ENCODE data around the gene PACRG.

Gene PACRG

DNA sequence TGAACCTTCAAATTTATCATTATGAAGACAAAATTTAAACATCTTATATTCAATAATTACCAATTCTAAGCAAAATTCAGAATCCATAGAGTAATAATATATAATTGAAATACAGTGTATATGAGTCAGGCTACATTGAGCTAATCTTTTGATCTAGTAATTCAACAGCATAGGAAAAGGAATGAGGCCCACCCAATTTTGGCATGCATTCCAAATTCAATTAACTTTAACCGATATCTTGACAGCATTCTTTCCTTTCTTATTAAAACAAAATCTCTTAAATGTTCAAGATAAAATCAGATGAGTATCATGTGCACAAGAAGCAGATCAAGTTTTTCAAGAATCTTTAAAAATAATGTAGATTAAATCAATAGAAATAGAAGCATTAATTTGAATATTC, 553.9 kb downstream of the PACRG start:
- no peak for ATAC-seq
- TF ChIP-seq ZFP3 (CRISPR knock-in tag; IDR thresholded peaks at IDR 0.05) (no peak), ISL1 (CRISPR knock-in tag; IDR thresholded peaks at IDR 0.05) (peak; percentile 67), TOX (CRISPR knock-in tag; IDR thresholded peaks at IDR 0.05; ENCODE audit: borderline replicate concordance) (no peak), BACH2 (CRISPR knock-in tag; IDR thresholded peaks at IDR 0.05; ENCODE audit: borderline replicate concordance) (no peak)

DNA sequence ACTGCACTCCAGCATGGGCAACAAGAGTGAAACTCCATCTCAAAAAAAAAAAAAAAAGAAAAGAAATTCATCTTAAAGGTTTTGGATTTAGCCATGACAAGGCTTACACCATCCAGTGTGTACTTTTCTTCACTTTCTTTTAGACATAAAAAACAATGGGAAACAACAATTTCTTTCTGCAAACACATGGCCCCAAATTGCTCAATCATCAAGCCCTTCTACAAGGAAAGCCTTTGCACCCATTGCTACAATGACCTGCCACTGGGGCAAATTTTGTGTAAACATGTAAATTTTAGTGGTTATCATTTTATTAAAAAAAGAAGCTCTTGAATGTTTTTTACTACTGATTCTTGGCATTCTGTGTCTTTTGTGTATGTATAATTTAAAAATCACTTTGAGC, 554.9 kb downstream of the PACRG start:
- ATAC-seq: no peak
- no peak for TF ChIP-seq TCF4 (CRISPR knock-in tag; IDR thresholded peaks at IDR 0.05; ENCODE audit: borderline replicate concordance)
- TF ChIP-seq ARNTL (CRISPR knock-in tag; IDR thresholded peaks at IDR 0.05; ENCODE audit: borderline replicate concordance, low read depth): no peak
- TF ChIP-seq ZNF70 (CRISPR knock-in tag; IDR thresholded peaks at IDR 0.05): no peak
- TF ChIP-seq, protein P1, sequence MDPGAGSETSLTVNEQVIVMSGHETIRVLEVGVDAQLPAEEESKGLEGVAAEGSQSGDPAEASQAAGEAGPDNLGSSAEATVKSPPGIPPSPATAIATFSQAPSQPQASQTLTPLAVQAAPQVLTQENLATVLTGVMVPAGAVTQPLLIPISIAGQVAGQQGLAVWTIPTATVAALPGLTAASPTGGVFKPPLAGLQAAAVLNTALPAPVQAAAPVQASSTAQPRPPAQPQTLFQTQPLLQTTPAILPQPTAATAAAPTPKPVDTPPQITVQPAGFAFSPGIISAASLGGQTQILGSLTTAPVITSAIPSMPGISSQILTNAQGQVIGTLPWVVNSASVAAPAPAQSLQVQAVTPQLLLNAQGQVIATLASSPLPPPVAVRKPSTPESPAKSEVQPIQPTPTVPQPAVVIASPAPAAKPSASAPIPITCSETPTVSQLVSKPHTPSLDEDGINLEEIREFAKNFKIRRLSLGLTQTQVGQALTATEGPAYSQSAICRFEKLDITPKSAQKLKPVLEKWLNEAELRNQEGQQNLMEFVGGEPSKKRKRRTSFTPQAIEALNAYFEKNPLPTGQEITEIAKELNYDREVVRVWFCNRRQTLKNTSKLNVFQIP (CRISPR knock-in tag; IDR thresholded peaks at IDR 0.05; ENCODE audit: borderline replicate concordance, low read depth): no peak
- no peak for TF ChIP-seq SNAI2 (CRISPR knock-in tag; IDR thresholded peaks at IDR 0.05)
- no peak for TF ChIP-seq ZC3H10 (CRISPR knock-in tag; IDR thresholded peaks at IDR 0.05)
- no peak for TF ChIP-seq ISL1 (CRISPR knock-in tag; IDR thresholded peaks at IDR 0.05)
- no peak for TF ChIP-seq PPARA (CRISPR knock-in tag; IDR thresholded peaks at IDR 0.05; ENCODE audit: borderline replicate concordance)
- TF ChIP-seq ESRRG (CRISPR knock-in tag; IDR thresholded peaks at IDR 0.05): no peak
- TF ChIP-seq, protein P2, sequence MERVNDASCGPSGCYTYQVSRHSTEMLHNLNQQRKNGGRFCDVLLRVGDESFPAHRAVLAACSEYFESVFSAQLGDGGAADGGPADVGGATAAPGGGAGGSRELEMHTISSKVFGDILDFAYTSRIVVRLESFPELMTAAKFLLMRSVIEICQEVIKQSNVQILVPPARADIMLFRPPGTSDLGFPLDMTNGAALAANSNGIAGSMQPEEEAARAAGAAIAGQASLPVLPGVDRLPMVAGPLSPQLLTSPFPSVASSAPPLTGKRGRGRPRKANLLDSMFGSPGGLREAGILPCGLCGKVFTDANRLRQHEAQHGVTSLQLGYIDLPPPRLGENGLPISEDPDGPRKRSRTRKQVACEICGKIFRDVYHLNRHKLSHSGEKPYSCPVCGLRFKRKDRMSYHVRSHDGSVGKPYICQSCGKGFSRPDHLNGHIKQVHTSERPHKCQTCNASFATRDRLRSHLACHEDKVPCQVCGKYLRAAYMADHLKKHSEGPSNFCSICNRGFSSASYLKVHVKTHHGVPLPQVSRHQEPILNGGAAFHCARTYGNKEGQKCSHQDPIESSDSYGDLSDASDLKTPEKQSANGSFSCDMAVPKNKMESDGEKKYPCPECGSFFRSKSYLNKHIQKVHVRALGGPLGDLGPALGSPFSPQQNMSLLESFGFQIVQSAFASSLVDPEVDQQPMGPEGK (CRISPR knock-in tag; IDR thresholded peaks at IDR 0.05; ENCODE audit: borderline replicate concordance): no peak
- TF ChIP-seq TOX (CRISPR knock-in tag; IDR thresholded peaks at IDR 0.05; ENCODE audit: borderline replicate concordance): no peak
- TF ChIP-seq RARB (CRISPR knock-in tag; IDR thresholded peaks at IDR 0.05): no peak
- no peak for TF ChIP-seq BACH2 (CRISPR knock-in tag; IDR thresholded peaks at IDR 0.05; ENCODE audit: borderline replicate concordance)
- TF ChIP-seq, protein P3, sequence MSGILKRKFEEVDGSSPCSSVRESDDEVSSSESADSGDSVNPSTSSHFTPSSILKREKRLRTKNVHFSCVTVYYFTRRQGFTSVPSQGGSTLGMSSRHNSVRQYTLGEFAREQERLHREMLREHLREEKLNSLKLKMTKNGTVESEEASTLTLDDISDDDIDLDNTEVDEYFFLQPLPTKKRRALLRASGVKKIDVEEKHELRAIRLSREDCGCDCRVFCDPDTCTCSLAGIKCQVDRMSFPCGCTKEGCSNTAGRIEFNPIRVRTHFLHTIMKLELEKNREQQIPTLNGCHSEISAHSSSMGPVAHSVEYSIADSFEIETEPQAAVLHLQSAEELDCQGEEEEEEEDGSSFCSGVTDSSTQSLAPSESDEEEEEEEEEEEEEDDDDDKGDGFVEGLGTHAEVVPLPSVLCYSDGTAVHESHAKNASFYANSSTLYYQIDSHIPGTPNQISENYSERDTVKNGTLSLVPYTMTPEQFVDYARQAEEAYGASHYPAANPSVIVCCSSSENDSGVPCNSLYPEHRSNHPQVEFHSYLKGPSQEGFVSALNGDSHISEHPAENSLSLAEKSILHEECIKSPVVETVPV (CRISPR knock-in tag; IDR thresholded peaks at IDR 0.05): no peak
- TF ChIP-seq ZFP30 (CRISPR knock-in tag; IDR thresholded peaks at IDR 0.05): no peak
- TF ChIP-seq ZNF8 (CRISPR knock-in tag; IDR thresholded peaks at IDR 0.05): no peak

DNA sequence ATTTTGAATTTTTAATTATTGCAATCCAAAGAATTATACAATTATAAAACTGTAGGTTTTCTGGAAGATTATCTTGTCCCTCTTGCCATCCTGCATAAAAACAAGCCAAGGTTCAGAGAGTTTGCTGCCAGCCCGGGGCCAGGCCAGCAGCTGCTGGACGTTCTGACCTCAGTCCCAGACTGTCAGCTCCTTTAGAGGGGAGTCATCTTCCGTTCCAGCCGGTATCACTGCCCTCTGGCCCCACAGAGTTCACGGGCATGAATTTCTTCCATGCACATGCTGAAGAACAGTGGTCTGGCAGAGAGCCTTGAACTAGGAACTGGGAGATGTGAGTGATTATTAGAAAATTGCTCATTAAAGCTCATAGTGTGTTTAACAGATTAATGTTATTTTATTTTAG, 556.4 kb downstream of the PACRG start:
- TF ChIP-seq ZFP30 (CRISPR knock-in tag; IDR thresholded peaks at IDR 0.05) (no peak), TOX (CRISPR knock-in tag; IDR thresholded peaks at IDR 0.05; ENCODE audit: borderline replicate concordance) (no peak), ZC3H10 (CRISPR knock-in tag; IDR thresholded peaks at IDR 0.05) (no peak), GLIS3 (CRISPR knock-in tag; IDR thresholded peaks at IDR 0.05) (no peak), ESRRG (CRISPR knock-in tag; IDR thresholded peaks at IDR 0.05) (no peak), RARB (CRISPR knock-in tag; IDR thresholded peaks at IDR 0.05) (no peak)
- TF ChIP-seq, protein P4, sequence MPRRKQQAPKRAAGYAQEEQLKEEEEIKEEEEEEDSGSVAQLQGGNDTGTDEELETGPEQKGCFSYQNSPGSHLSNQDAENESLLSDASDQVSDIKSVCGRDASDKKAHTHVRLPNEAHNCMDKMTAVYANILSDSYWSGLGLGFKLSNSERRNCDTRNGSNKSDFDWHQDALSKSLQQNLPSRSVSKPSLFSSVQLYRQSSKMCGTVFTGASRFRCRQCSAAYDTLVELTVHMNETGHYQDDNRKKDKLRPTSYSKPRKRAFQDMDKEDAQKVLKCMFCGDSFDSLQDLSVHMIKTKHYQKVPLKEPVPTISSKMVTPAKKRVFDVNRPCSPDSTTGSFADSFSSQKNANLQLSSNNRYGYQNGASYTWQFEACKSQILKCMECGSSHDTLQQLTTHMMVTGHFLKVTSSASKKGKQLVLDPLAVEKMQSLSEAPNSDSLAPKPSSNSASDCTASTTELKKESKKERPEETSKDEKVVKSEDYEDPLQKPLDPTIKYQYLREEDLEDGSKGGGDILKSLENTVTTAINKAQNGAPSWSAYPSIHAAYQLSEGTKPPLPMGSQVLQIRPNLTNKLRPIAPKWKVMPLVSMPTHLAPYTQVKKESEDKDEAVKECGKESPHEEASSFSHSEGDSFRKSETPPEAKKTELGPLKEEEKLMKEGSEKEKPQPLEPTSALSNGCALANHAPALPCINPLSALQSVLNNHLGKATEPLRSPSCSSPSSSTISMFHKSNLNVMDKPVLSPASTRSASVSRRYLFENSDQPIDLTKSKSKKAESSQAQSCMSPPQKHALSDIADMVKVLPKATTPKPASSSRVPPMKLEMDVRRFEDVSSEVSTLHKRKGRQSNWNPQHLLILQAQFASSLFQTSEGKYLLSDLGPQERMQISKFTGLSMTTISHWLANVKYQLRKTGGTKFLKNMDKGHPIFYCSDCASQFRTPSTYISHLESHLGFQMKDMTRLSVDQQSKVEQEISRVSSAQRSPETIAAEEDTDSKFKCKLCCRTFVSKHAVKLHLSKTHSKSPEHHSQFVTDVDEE (CRISPR knock-in tag; IDR thresholded peaks at IDR 0.05): no peak
- no peak for ATAC-seq

DNA sequence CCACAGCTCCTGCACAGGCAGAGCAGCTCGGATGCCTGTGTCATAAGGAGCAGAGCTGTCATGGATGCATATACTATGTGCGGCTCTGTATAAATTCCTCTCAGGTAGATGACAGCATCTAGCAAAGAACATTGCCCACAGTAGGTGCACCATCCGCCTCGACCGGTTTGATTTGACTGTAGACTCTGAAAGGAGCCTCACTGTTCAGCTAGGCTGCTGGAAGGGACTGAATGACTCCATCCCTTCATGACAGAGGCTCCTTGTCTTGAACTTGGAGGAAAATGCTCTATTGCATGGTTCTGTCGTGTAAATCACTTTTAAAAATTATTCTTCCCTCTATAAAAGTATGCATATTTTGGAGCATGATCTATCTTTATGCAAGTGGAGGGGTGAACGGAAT, 557.9 kb downstream of the PACRG start:
- no peak for ATAC-seq
- TF ChIP-seq GLIS3 (CRISPR knock-in tag; IDR thresholded peaks at IDR 0.05): no peak
- no peak for TF ChIP-seq PPARA (CRISPR knock-in tag; IDR thresholded peaks at IDR 0.05; ENCODE audit: borderline replicate concordance)
- TF ChIP-seq BACH2 (CRISPR knock-in tag; IDR thresholded peaks at IDR 0.05; ENCODE audit: borderline replicate concordance): no peak
- TF ChIP-seq, protein P5, sequence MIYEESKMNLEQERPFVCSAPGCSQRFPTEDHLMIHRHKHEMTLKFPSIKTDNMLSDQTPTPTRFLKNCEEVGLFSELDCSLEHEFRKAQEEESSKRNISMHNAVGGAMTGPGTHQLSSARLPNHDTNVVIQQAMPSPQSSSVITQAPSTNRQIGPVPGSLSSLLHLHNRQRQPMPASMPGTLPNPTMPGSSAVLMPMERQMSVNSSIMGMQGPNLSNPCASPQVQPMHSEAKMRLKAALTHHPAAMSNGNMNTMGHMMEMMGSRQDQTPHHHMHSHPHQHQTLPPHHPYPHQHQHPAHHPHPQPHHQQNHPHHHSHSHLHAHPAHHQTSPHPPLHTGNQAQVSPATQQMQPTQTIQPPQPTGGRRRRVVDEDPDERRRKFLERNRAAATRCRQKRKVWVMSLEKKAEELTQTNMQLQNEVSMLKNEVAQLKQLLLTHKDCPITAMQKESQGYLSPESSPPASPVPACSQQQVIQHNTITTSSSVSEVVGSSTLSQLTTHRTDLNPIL (CRISPR knock-in tag; IDR thresholded peaks at IDR 0.05; ENCODE audit: low read depth): no peak
